IMR-90 (cell line): Measurements from ENCODE around the gene HOXC12. TPM values are rescaled to one million over a fixed set of nuclear protein-coding genes. Genes with fewer than 3 reads are reported as not detected.

ENCODE experiments used
- ATAC-seq: fragments of 200-7000 bp; cut with Tn5 transposase; 2 replicates; pipeline ENCODE4 v1.9.1; 2020; ENCODE audit warnings: low read depth, mild to moderate bottlenecking, moderate library complexity
- BruUV-seq: library from RNA; stranded (reverse); fragments of 400-500 nt; replicated peaks from 2 replicates; lab custom pipeline; 2021; lab: Mats Ljungman, UMichigan
- CTCF ChIA-PET: fragments of 300-600 bp; formaldehyde crosslinking; extraction: SDS; loops from one replicate; lab custom pipeline; 2021; ENCODE audit warnings: antibody characterized with exemption; lab: Yijun Ruan, JAX
- POLR2A ChIA-PET: fragments of 300-600 bp; sonication (Branson Sonifier 250); formaldehyde crosslinking; loops from one replicate; lab custom pipeline; 2022; ENCODE audit warnings: antibody characterized with exemption; ENCODE audit not compliant: unreplicated experiment; lab: Charles Lee
- DNase-seq: peaks from one replicate; pipeline ENCODE4 v3.0.0; 2013
- H2AFZ ChIP-seq: replicated peaks from 2 replicates; pipeline ENCODE3; 2013; ENCODE audit warnings: low read length, mild to moderate bottlenecking; ENCODE audit not compliant: poor library complexity
- H2AK5ac ChIP-seq: 2 replicates; pipeline ENCODE4 v1.6.1; 2013; ENCODE audit warnings: low read depth, low read length, inconsistent platforms
- H2AK9ac ChIP-seq: replicated peaks from 2 replicates; pipeline ENCODE3; 2013; ENCODE audit warnings: mild to moderate bottlenecking, low read depth, low read length, moderate library complexity; ENCODE audit not compliant: poor library complexity
- H2BK120ac ChIP-seq: 2 replicates; pipeline ENCODE4 v1.6.1; 2013; ENCODE audit warnings: low read depth, low read length, inconsistent platforms
- H2BK15ac ChIP-seq: 3 replicates; pipeline ENCODE4 v1.6.1; 2013; ENCODE audit warnings: low read depth, low read length, inconsistent platforms
- H2BK20ac ChIP-seq: 2 replicates; pipeline ENCODE4 v1.6.1; 2013; ENCODE audit warnings: low read depth, mild to moderate bottlenecking, inconsistent platforms, low read length, moderate library complexity
- H2BK5ac ChIP-seq: 2 replicates; pipeline ENCODE4 v1.6.1; 2013; ENCODE audit warnings: mild to moderate bottlenecking, low read depth, low read length, inconsistent platforms; ENCODE audit not compliant: poor library complexity, severe bottlenecking
- H3K14ac ChIP-seq: replicated peaks from 2 replicates; pipeline ENCODE4 v1.6.1; 2013; ENCODE audit warnings: low read depth, low read length, inconsistent platforms
- H3K18ac ChIP-seq: 2 replicates; pipeline ENCODE4 v1.6.1; 2013; ENCODE audit warnings: low read depth, low read length, control low read depth
- H3K23ac ChIP-seq: 2 replicates; pipeline ENCODE4 v1.6.1; 2013; ENCODE audit warnings: low read depth, low read length, inconsistent platforms
- H3K27ac ChIP-seq: 2 replicates; pipeline ENCODE4 v1.5.1; 2013; ENCODE audit warnings: mild to moderate bottlenecking, control low read depth, low read length; ENCODE audit not compliant: insufficient read depth
- H3K27me3 ChIP-seq: 2 replicates; pipeline ENCODE4 v1.6.1; 2013; ENCODE audit warnings: low read length; ENCODE audit not compliant: control insufficient read depth, insufficient read depth
- H3K36me3 ChIP-seq: 2 replicates; pipeline ENCODE4 v1.6.1; 2013; ENCODE audit warnings: low read length, mixed read lengths; ENCODE audit not compliant: control insufficient read depth, insufficient read depth
- H3K4ac ChIP-seq: 2 replicates; pipeline ENCODE4 v1.6.1; 2013; ENCODE audit warnings: low read depth, low read length, inconsistent platforms
- H3K4me1 ChIP-seq: 2 replicates; pipeline ENCODE4 v1.6.1; 2013; ENCODE audit warnings: low read length, mixed read lengths; ENCODE audit not compliant: control insufficient read depth, insufficient read depth
- H3K4me2 ChIP-seq: 2 replicates; pipeline ENCODE4 v1.6.1; 2013; ENCODE audit warnings: low read depth, mild to moderate bottlenecking, control low read depth, low read length, moderate library complexity
- H3K4me3 ChIP-seq: 2 replicates; pipeline ENCODE4 v1.5.1; 2013; ENCODE audit warnings: low read depth, mild to moderate bottlenecking, control low read depth, low read length, moderate library complexity; ENCODE audit not compliant: insufficient read depth
- H3K56ac ChIP-seq: 2 replicates; pipeline ENCODE4 v1.6.1; 2013; ENCODE audit warnings: low read length, inconsistent platforms; ENCODE audit not compliant: insufficient read depth; ENCODE audit errors: extremely low read depth
- H3K79me1 ChIP-seq, 2 experiments: 2 replicates each; pipeline ENCODE4 v1.6.1; 2013; ENCODE audit warnings: low read length in 2 of 2, inconsistent platforms in 1 of 2, low read depth in 1 of 2
- H3K9ac ChIP-seq: 2 replicates; pipeline ENCODE4 v1.6.1; 2013; ENCODE audit warnings: low read depth, low read length, control low read depth
- H3K9me1 ChIP-seq: 2 replicates; pipeline ENCODE4 v1.6.1; 2013; ENCODE audit warnings: low read length, inconsistent platforms; ENCODE audit not compliant: insufficient read depth
- H3K9me3 ChIP-seq: 2 replicates; pipeline ENCODE4 v1.6.1; 2013; ENCODE audit warnings: low read length; ENCODE audit not compliant: control insufficient read depth, insufficient read depth
- H4K20me1 ChIP-seq: 2 replicates; pipeline ENCODE4 v1.6.1; 2013; ENCODE audit warnings: low read length, inconsistent platforms; ENCODE audit not compliant: insufficient read depth
- H4K5ac ChIP-seq: 2 replicates; pipeline ENCODE4 v1.6.1; 2013; ENCODE audit warnings: mild to moderate bottlenecking, low read depth, low read length, control low read depth
- H4K8ac ChIP-seq, 2 experiments: 2 replicates each; pipeline ENCODE4 v1.6.1; 2013; ENCODE audit warnings: low read depth in 2 of 2, low read length in 2 of 2, control low read depth in 1 of 2, inconsistent platforms in 1 of 2
- H4K91ac ChIP-seq: 2 replicates; pipeline ENCODE4 v1.6.1; 2013; ENCODE audit warnings: low read depth, low read length, inconsistent platforms; ENCODE audit not compliant: insufficient read depth
- BHLHE40 ChIP-seq: fragments of 150-350 bp; IDR thresholded peaks from 2 replicates; pipeline ENCODE4 v1.6.1; 2016; ENCODE audit warnings: mild to moderate bottlenecking, low read depth, low read length
- CEBPB ChIP-seq: IDR thresholded peaks from 2 replicates; pipeline ENCODE4 v1.6.1; 2012; ENCODE audit warnings: low read depth, low read length, improper control_type of control experiment
- CHD1 ChIP-seq: IDR thresholded peaks from 2 replicates; pipeline ENCODE4 v1.6.1; 2012; ENCODE audit warnings: low read depth, low read length, improper control_type of control experiment
- CTCF ChIP-seq: conservative IDR thresholded peaks from 2 replicates; pipeline ENCODE4 v1.5.1; 2012; ENCODE audit warnings: mild to moderate bottlenecking, low read depth, low read length, improper control_type of control experiment
- FOS ChIP-seq: fragments of 150-350 bp; IDR thresholded peaks from 2 replicates; pipeline ENCODE4 v1.6.1; 2016; ENCODE audit warnings: low read depth, low read length
- MAFK ChIP-seq: IDR thresholded peaks from 2 replicates; pipeline ENCODE4 v1.6.1; 2012; ENCODE audit warnings: low read depth, low read length, improper control_type of control experiment
- MAZ ChIP-seq: IDR thresholded peaks from 2 replicates; pipeline ENCODE4 v1.6.1; 2012; ENCODE audit warnings: low read depth, mild to moderate bottlenecking, low read length, improper control_type of control experiment, moderate library complexity, borderline replicate concordance
- MXI1 ChIP-seq: IDR thresholded peaks from 2 replicates; pipeline ENCODE4 v1.6.1; 2012; ENCODE audit warnings: low read depth, mild to moderate bottlenecking, low read length, moderate library complexity, borderline replicate concordance
- NFE2L2 ChIP-seq: fragments of 150-350 bp; IDR thresholded peaks from 2 replicates; pipeline ENCODE4 v1.6.1; 2016; ENCODE audit warnings: low read depth, mild to moderate bottlenecking, low read length
- POLR2A ChIP-seq: IDR thresholded peaks from 2 replicates; pipeline ENCODE4 v1.6.1; 2012; ENCODE audit warnings: mild to moderate bottlenecking, low read depth, low read length
- RAD21 ChIP-seq: IDR thresholded peaks from 2 replicates; pipeline ENCODE4 v1.6.1; 2012; ENCODE audit warnings: low read length, improper control_type of control experiment
- RCOR1 ChIP-seq: IDR thresholded peaks from 2 replicates; pipeline ENCODE4 v1.6.1; 2012; ENCODE audit warnings: mild to moderate bottlenecking, low read length, improper control_type of control experiment; ENCODE audit not compliant: insufficient replicate concordance
- RFX5 ChIP-seq: IDR thresholded peaks from 2 replicates; pipeline ENCODE4 v1.8.0; 2012; ENCODE audit warnings: low read depth, mild to moderate bottlenecking, low read length, moderate library complexity
- SMC3 ChIP-seq: fragments of 150-350 bp; IDR thresholded peaks from 2 replicates; pipeline ENCODE4 v1.6.1; 2016; ENCODE audit warnings: low read depth, mild to moderate bottlenecking, antibody characterized with exemption, low read length, moderate library complexity
- USF2 ChIP-seq: fragments of 150-350 bp; IDR thresholded peaks from 2 replicates; pipeline ENCODE4 v1.6.1; 2017; ENCODE audit warnings: mild to moderate bottlenecking, antibody characterized with exemption, low read length, low read depth
- WGBS, 2 experiments: methylation state at CpG; one replicate each; pipeline versions ENCODE4 v1.1.5 to v1.1.7; 2013; ENCODE audit warnings: missing lambda C conversion rate in 2 of 2; ENCODE audit not compliant: insufficient read length in 1 of 2; ENCODE audit errors: extremely low coverage in 2 of 2; 5-methylcytosine and 5-hydroxymethylcytosine counted together
- dilution Hi-C: fragments of 300-500 bp; cut with HindIII; formaldehyde crosslinking; loops from one replicate; pipeline ENCODE4 v1.14.3; 2018; ENCODE audit warnings: low sequenced_read_pairs; ENCODE audit not compliant: unreplicated experiment
- in situ Hi-C: fragments of 300-500 bp; cut with MboI; formaldehyde crosslinking; loops from 3 replicates; pipeline ENCODE4 v1.14.3; 2019; ENCODE audit warnings: low sequenced_read_pairs, inconsistent platforms, mixed read lengths
- intact Hi-C: fragments of 100-400 bp; cut with micrococcal nuclease; formaldehyde crosslinking; loops from 2 replicates; pipeline ENCODE4 v1.10.0; 2022
- polyA plus RNA-seq, 3 experiments: library from polyadenylated mRNA; depleted of rRNA; stranded (reverse); fragments of >200 nt; gene quantifications; 2 replicates each; pipeline ENCODE4 v1.2.3, GENCODE V29; 2012; ENCODE audit warnings: low replicate concordance in 1 of 3
- total RNA-seq: library from RNA; depleted of rRNA; stranded (reverse); fragments of >200 nt; gene quantifications from 2 replicates; pipeline ENCODE4 v1.2.3, GENCODE V29; 2012

The HOXC12 gene
- total and polyA plus RNA-seq, 2 of the 4 experiments (the other 2 are of a cell fraction) = not detected

GRCh38 chr12:53998110-53998899 is 43.6 kb downstream of the HOXC12 start:
- Histone ChIP-seq H3K79me1 (no peaks in the 10 kb centered on the region), H3K4me2 (no peak overlapping the region), H2BK5ac (no peak overlapping the region), H2BK120ac (no peak overlapping the region), H3K27ac (no peak overlapping the region), H3K18ac (no peak overlapping the region), H3K9ac (no peak overlapping the region), H3K27me3 (peaks cover 98% of the 10 kb centered on the region), H2AFZ (no peak overlapping the region), H4K5ac (no peak overlapping the region), H3K9me3 (peaks cover 15% of the 10 kb centered on the region), H2BK15ac (no peak overlapping the region), H4K8ac (no peak overlapping the region), H3K23ac (no peak overlapping the region), H3K56ac (no peak overlapping the region), H3K9me1 (no peaks in the 10 kb centered on the region), H2AK5ac (no peak overlapping the region), H3K4me1 (peaks cover 2% of the 10 kb centered on the region; the same call in 1 of the 2 replicates), H2AK9ac (no peak overlapping the region), H2BK20ac (no peak overlapping the region), H4K20me1 (no peaks in the 10 kb centered on the region), H3K4ac (no peak overlapping the region), H3K4me3 (no peak overlapping the region), H3K36me3 (no peaks in the 10 kb centered on the region), H4K91ac (no peak overlapping the region), H3K14ac (no peak overlapping the region)
- no TSS peak for BruUV-seq
- in situ Hi-C loops = loop anchor here (10.0 kb wide), 2 partner anchors 234 to 376 kb away; no protein-coding TSS in a partner anchor
- WGBS, 2 experiments = no CpG with 5 or more reads among the region's 11 CpGs
- ATAC-seq = no peak
- ChIA-PET POLR2A (no interaction called here), CTCF (interaction anchor here (1.1 kb wide), 2 partner anchors 193 to 203 kb away, joined by 3 to 4 read pairs; no protein-coding TSS in a partner anchor)
- intact Hi-C loops = no loop called here
- dilution Hi-C loops = no loop called here
- no peak for DNase-seq
- TF ChIP-seq RFX5 = no peak
- no peak for TF ChIP-seq RAD21
- no peak for TF ChIP-seq MAFK
- TF ChIP-seq FOS = no peak
- no peak for TF ChIP-seq POLR2A
- no peak for TF ChIP-seq MAZ
- no peak for TF ChIP-seq NFE2L2
- no peak for TF ChIP-seq CTCF
- no peak for TF ChIP-seq CHD1
- TF ChIP-seq RCOR1 = no peak
- TF ChIP-seq SMC3 = no peak
- no peak for TF ChIP-seq BHLHE40
- no peak for TF ChIP-seq CEBPB
- no peak for TF ChIP-seq USF2
- no peak for TF ChIP-seq MXI1
